ENCODE results near the gene USP36.

GRCh38 chr17:78849026-78849425, 8.4 kb upstream of the USP36 start:
- TF ChIP-seq CTCF (IDR thresholded peaks at IDR 0.05): no peak
- TF ChIP-seq POLR2A (IDR thresholded peaks at IDR 0.05): no peak

Measured in prostate gland (tissue), 2 donors.